ENCODE data around the gene ZBTB43.

GRCh38 chr9:126790561-126790960 is 14.3 kb upstream of the ZBTB43 start:
- TF ChIP-seq, protein P1, sequence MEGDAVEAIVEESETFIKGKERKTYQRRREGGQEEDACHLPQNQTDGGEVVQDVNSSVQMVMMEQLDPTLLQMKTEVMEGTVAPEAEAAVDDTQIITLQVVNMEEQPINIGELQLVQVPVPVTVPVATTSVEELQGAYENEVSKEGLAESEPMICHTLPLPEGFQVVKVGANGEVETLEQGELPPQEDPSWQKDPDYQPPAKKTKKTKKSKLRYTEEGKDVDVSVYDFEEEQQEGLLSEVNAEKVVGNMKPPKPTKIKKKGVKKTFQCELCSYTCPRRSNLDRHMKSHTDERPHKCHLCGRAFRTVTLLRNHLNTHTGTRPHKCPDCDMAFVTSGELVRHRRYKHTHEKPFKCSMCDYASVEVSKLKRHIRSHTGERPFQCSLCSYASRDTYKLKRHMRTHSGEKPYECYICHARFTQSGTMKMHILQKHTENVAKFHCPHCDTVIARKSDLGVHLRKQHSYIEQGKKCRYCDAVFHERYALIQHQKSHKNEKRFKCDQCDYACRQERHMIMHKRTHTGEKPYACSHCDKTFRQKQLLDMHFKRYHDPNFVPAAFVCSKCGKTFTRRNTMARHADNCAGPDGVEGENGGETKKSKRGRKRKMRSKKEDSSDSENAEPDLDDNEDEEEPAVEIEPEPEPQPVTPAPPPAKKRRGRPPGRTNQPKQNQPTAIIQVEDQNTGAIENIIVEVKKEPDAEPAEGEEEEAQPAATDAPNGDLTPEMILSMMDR (conservative IDR thresholded peaks at IDR 0.05; ENCODE audit: low read depth in 2 of 2): no peak
- TF ChIP-seq REST (IDR thresholded peaks at IDR 0.05; ENCODE audit: unreplicated experiment): no peak
- no peak for TF ChIP-seq ZNF462 (CRISPR knock-in tag; IDR thresholded peaks at IDR 0.05)
- no peak for TF ChIP-seq EZH2 (IDR thresholded peaks at IDR 0.05; ENCODE audit: low read depth, unreplicated experiment)

Measured in GM23338 (cell line).